Islet of Langerhans (tissue), 1 donor: ENCODE data around the gene MRGPRF.

Experiments
- FAIRE-seq: peaks from one replicate; lab custom pipeline; 2011; peaks lifted over from hg19 to GRCh38; lab: Jason Lieb, UNC

MRGPRF gene

DNA sequence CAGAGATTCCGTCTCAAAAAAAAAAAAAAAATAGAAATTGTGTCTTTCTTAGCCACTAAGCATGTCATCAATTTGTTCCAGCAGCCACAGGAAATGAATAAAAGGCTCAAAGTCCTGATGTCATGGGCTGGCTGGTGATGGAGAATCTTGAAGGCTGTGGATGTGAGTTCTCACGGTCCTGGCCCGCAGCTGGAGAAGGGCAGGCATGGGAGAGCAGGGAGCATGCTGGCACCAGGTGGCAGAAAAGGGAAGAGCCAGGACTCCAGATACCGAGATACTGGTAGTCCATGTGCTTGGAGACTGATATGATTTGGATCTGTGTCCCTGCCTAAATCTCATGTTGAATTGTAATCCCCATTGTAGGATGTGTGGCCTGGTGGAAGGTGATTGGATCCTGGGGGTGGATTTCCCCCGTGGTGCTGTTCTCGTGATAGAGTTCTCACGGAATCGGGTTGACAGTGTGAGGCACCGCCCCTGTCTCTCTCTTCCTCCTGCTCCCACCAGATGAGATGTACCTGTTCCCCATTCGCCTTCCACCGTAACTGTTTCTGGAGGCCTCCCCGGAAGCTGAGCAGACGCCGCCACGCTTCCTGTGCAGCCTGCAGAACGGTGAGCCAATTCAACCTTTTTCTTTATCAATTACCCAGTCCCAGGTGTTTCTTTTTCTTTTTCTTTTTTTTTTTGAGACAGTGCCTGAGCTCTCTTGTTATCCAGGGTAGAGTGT lies 50.4 kb downstream of the MRGPRF start:
- FAIRE-seq, result no peak

DNA sequence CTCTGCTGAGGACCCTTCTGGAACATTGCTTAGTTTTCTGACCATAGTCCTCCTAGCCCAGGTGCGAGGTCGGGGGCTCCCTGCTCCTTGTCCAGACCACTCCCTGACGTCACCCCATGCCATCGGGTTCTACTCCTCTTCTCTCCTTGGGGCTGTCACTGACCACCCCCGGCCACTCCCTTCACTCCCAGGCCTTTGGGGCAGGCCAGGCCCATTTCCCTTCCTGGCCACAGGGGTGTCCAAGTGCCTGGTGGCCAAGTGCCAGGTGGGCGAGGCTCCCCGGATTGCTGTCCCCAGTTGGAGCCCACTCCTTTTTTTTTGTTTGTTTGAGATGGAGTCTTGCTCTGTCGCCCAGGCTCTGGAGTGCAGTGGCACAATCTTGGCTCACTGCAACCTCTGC lies 51.8 kb downstream of the MRGPRF start:
- FAIRE-seq, result no peak

DNA sequence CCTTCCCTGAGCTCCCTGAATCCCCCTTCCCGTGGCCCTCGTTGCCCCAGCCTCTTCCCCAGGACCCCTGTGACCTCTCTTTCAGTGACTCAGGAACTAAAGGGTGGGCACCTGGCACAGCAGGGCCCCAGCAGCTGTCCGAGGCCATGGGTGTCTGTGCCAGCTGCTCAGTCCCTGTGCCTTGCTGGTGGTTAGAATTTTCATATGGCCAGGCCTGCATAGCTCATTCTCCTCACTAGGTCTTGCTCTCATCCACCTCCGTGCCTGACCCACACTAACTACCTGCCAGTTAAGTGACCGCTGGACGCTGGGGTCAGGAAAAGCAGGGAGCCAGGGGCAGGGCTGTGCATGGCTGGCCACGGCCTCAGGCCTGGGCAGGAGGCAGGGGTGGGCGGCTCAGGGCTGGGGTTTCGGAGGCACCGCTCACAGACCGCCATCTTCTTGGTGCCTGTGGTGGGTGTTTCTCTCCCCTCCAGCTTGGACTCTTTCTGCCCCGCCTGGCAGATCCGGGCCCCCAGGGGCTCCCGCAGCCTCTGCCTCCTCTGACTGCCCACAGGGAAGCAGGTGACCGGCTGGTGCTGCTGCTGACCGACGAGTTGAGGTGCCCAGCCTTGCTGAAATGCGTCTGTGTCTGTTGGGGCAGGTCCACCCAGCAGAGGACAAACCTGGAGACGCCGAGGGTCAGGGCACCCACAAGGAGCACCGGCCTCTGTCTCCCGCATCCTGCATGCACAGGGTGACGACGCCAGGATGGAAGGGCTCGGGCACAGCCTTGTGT lies 52.6 kb downstream of the MRGPRF start:
- no peak for FAIRE-seq

DNA sequence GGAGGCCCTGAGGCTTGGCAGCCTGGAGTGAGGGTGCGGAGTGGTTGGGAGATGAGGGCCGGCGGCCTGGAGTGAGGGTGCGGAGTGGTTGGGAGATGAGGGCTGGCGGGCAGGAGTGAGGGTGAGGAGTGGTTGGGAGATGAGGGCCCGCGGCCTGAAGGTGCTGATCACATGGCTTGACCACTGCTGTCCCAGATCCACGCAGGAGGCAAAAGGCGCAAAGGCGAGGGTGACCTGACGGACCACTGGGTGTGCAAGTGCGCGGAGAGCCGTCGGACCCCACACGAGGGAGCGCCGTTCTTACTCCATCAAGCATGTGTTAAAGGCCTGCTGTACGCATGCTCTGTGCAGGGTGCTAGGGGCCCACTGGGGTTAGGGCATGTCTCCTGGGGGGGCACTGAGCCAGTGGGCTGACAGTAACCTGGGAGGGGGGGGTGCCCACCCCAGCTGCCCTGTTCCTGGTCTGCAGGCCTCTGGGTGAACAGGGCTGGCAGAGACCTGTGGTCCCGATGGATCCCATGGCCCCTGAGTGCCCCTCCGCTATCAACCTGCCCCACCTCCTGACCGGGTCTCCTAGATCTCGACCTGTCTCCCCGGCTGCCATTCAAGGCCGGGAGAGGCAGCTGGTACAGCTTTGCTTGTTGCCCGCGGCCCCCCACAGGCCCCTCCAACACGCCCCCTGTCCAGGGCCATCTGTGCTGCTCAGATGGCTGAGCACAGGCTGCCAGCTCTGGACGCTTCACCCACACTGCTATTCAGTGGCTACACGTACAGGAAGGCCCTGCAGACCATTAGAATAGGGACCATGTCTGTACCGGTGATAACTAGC lies 53.4 kb downstream of the MRGPRF start:
- no peak for FAIRE-seq

DNA sequence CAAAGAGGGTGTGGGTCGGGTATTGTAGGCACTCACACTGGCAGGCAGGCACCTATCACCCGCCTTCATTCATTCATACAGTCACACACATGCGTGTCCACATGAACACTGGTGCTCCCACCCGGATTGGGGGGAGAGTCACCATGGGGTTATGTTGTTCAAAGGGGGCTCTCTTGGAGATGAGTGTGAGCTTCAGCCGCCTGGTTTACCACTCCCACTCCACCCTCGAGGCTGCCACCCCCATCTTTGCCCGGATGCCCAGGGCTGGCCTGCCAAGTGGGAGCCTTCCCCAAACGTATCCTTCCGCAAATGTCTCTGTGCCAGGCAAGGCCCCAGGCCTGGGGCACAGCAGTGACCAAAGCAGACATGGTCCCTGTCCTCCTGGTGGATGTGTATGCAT lies 54.8 kb downstream of the MRGPRF start:
- no peak for FAIRE-seq

DNA sequence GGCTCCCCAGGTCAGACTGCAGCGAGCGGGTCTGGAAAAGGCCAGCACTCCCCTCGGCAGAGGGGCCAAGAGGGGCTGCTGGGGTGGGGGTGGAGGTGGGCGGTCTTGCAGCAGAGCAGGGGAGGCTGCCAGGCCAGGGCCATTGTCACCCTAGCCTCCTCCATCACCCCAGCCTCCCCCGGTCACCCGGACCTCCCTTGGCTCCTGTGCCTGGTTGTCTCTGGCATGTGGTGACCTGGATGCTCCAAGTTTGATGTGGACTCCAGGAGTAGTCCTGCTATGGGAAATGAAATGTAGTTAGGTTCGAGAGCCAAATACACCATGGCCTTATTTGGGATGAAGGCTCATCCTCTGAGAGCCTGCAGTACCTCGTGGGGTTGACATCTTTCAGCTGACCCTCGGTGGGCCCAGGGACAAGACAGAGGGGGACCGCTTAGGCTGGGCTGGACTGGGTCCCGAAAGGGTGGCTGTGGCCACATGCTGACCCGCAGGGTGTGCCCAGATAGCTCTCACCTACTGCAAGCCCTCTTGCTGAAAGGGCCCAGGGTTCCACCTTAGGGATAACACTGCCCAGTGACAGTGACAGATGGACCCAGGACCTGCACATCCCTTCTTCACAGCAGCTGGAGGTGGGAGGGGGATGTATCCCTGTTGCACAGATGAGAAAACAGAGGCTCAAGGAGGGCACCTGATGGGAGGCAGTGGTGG lies 56.3 kb downstream of the MRGPRF start:
- no peak for FAIRE-seq

DNA sequence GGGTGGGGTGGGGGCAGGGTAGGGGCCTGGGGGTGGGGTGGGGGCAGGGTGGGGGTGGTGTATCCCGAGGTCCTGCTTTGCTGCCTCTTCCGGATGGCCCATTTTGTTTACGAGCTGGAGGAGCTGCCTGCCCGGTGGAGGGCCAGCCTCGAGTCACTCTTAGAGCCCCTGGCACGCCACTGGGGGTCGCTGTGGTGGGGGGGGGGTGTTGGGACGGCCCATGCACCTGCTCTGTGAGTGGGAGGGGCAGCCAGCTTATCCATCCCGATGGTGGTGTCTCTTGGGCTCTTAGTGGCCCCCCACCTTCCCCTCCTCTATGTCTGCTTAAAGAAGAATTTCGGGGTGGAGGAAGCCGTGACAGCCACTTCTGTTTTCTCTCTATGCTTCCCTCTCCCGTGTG lies 56.9 kb downstream of the MRGPRF start:
- FAIRE-seq, result no peak

DNA sequence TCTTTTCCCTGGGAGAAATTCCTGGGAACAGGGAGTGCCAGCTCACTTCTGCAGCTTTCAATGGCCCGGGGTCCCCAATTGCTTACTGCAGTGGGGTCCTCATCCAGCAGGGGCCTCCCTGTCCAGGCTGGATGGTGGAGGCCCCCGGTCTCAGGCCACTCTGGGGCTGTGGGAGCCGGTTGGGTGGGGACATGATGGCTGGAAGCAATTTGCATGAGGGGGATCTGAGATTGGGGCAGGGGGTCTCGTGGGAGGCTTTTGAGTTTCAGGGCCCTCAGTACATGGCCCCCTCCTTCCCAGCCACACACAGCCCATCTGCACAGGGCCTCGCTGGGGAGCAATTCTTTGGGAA lies 57.5 kb downstream of the MRGPRF start:
- FAIRE-seq, result no peak

DNA sequence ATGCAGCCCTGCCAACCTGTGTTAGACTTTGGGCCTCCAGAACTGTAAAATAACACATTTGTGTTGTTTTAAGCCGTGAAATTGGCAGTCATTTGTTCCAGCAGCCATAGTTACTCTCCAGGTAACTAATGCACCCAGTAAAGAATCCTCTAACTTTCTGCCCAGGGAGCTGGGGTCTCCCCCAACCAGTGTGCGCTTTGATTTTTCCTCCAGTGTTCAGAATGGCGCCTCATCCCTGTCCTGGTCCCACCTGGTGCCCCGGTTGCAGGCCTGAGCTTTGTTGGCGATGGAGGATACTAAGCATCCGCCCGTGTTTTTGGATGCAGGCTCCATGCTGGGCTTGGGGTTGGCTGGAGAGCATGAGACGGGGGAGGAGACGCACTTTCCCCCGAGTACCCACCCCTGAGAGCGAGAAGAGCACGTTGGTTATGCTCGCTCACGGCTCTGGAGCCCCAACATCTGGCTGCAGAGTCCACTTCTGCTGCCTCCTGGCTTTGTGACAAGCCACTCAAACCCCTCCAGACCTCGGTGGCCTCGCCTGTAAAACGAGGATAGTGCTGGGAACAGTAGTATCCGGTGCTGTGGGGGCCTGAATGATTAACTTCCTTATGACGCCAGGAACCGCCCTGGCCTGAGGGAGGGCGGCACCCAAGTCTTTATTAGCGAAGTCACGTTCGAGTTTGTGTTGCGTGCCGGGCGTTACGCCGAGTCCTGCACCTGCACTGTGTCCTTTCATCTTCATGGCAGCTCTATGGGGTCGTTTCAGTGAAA lies 58.0 kb downstream of the MRGPRF start:
- FAIRE-seq, result no peak
